Subcutaneous abdominal adipose tissue (tissue), 5 donors: Measurements from ENCODE around the gene MTUS2.

Experiments
- H3K27ac ChIP-seq: one replicate; pipeline ENCODE4 v1.7.0; 2013; ENCODE audit warnings: low read depth, mild to moderate bottlenecking, inconsistent platforms, low read length, moderate library complexity
- H3K27me3 ChIP-seq, 5 donors: one replicate each; pipeline ENCODE4 v1.7.0; 2013; ENCODE audit warnings: low read length in 5 of 5, inconsistent platforms in 1 of 5; ENCODE audit not compliant: control insufficient read depth in 5 of 5, insufficient read depth in 4 of 5
- H3K36me3 ChIP-seq, 5 donors: one replicate each; pipeline ENCODE4 v1.7.0; 2013; ENCODE audit warnings: low read length in 5 of 5; ENCODE audit not compliant: control insufficient read depth in 5 of 5, insufficient read depth in 5 of 5
- H3K4me1 ChIP-seq, 5 donors: one replicate each; pipeline ENCODE4 v1.7.0; 2013; ENCODE audit warnings: low read length in 5 of 5, mild to moderate bottlenecking in 3 of 5, moderate library complexity in 1 of 5; ENCODE audit not compliant: control insufficient read depth in 5 of 5, insufficient read depth in 5 of 5
- H3K4me3 ChIP-seq, 5 donors: one replicate each; pipeline ENCODE4 v1.7.0; 2013; ENCODE audit warnings: low read length in 5 of 5, low read depth in 1 of 5
- H3K9ac ChIP-seq, 5 donors: one replicate each; pipeline ENCODE4 v1.7.0; 2013; ENCODE audit warnings: low read length in 5 of 5, mild to moderate bottlenecking in 4 of 5, moderate library complexity in 3 of 5
- H3K9me3 ChIP-seq, 5 donors: one replicate each; pipeline ENCODE4 v1.7.0; 2013; ENCODE audit warnings: low read length in 5 of 5; ENCODE audit not compliant: control insufficient read depth in 5 of 5
- donor health status: healthy.
- donor health status: healthy.
- donor health status: healthy.
- donor health status: healthy.
- donor health status: healthy.

The MTUS2 gene

DNA sequence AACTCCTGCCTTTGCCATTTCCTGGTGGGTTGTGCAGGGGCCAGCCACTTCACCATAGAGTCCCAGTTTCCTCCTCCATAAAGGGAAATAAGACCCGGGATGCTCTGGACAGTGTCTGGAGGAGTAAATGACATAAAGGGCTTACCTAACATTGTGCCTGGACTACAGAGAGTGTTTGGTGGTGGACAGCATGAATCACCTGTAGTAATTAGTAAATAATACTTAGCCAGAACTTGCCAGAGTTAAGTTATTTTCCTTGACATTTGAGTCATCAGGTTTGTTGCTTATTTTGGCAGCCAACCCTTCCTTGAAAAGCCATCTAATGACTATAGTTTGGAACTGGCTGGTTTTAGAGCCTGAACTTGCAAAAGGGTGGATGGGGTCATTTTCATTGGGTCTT lies 616.2 kb downstream of the MTUS2 start:
- Histone ChIP-seq H3K27ac (no peak overlapping the region), H3K4me1 (peaks cover 0 to 11% (median 3%) of the 10 kb centered on the region in 5 donors)

GRCh38 chr13:29436721-29437280 lies 616.7 kb downstream of the MTUS2 start:
- peaks cover 0 to 11% (median 3%) of the 10 kb centered on the region in 5 donors for H3K4me1 ChIP-seq
- no peaks in the 10 kb centered on the region for H3K36me3 ChIP-seq
- H3K9ac ChIP-seq: no peak overlapping the region
- H3K27me3 ChIP-seq: peaks cover 0 to 2% (median 0%) of the 10 kb centered on the region in 5 donors
- H3K27ac ChIP-seq: no peak overlapping the region
- H3K9me3 ChIP-seq: no peaks in the 10 kb centered on the region
- no peak overlapping the region for H3K4me3 ChIP-seq

More for the DNA sequence above, 616.2 kb downstream of the MTUS2 start:
- Histone ChIP-seq H3K4me3 (no peak overlapping the region), H3K9me3 (no peaks in the 10 kb centered on the region), H3K27me3 (peaks cover 0 to 2% (median 0%) of the 10 kb centered on the region in 5 donors), H3K9ac (no peak overlapping the region), H3K36me3 (no peaks in the 10 kb centered on the region)

- Histone ChIP-seq H3K4me3 (no peak overlapping the region), H3K27ac (no peak overlapping the region)
Observed at GRCh38 chr13:29438769-29439168, 618.6 kb downstream of the MTUS2 start.

GRCh38 chr13:29439601-29440388 lies 619.7 kb downstream of the MTUS2 start:
- Histone ChIP-seq H3K9ac (no peak overlapping the region), H3K4me3 (no peak overlapping the region), H3K4me1 (peaks cover 0 to 11% (median 3%) of the 10 kb centered on the region in 5 donors), H3K9me3 (no peaks in the 10 kb centered on the region), H3K36me3 (no peaks in the 10 kb centered on the region), H3K27ac (no peak overlapping the region), H3K27me3 (peaks cover 0 to 2% (median 0%) of the 10 kb centered on the region in 5 donors)

More at GRCh38 chr13:29438769-29439168, 618.6 kb downstream of the MTUS2 start:
- no peaks in the 10 kb centered on the region for H3K36me3 ChIP-seq
- no peak overlapping the region for H3K9ac ChIP-seq
- peaks cover 0 to 2% (median 0%) of the 10 kb centered on the region in 5 donors for H3K27me3 ChIP-seq
- H3K4me1 ChIP-seq: peaks cover 0 to 11% (median 3%) of the 10 kb centered on the region in 5 donors
- H3K9me3 ChIP-seq: no peaks in the 10 kb centered on the region

DNA sequence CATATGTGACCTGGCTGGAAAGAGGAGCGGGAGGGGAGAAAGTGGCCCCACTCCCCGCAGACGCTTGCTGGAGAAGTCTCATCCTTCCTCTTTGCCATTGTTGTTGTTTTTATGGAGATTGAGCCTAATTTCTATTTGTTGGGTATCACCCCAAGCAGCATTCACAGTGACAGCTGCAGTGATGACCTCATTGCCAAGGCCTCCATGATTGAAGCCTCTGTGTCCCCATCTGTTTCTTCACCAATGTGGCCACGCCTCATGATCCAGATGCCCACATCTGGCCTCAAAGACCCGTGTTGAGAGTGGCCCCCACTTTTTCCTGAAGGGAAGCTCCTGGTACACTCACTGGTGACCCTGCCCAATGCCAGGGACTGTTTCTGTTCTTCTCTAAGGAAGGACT lies 621.2 kb downstream of the MTUS2 start:
- no peaks in the 10 kb centered on the region for H3K9me3 ChIP-seq
- H3K9ac ChIP-seq: no peak overlapping the region
- no peak overlapping the region for H3K4me3 ChIP-seq
- H3K27ac ChIP-seq: no peak overlapping the region
- peaks cover 0 to 2% (median 0%) of the 10 kb centered on the region in 5 donors for H3K27me3 ChIP-seq
- H3K4me1 ChIP-seq: no peaks in the 10 kb centered on the region
- H3K36me3 ChIP-seq: no peaks in the 10 kb centered on the region

- peaks cover 0 to 2% (median 0%) of the 10 kb centered on the region in 5 donors for H3K27me3 ChIP-seq
- no peaks in the 10 kb centered on the region for H3K4me1 ChIP-seq
- no peaks in the 10 kb centered on the region for H3K36me3 ChIP-seq
- H3K27ac ChIP-seq: no peak overlapping the region
- no peak overlapping the region for H3K9ac ChIP-seq
- H3K4me3 ChIP-seq: no peak overlapping the region
- H3K9me3 ChIP-seq: no peaks in the 10 kb centered on the region
Observed at GRCh38 chr13:29446016-29446415, 625.9 kb downstream of the MTUS2 start.

DNA sequence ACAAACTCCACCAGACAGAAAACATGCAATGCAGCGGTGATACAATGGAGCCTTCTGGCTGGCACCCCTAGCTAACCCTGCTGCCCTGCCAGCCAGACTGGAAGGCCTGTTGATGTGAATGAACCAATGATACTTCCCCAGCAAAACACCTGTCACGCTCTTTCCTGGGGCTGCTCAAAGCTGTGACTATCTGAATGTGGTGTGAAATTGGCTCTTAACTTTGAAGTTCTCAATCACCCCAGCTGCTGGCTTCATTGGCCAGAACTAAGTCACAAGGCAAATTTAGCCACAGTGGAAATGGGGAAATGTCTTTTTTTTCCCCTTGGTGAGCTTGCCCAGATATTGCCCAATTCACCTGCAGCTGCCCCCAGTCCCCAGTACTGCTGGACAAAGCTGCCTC lies 628.0 kb downstream of the MTUS2 start:
- no peaks in the 10 kb centered on the region for H3K9me3 ChIP-seq
- H3K36me3 ChIP-seq: no peaks in the 10 kb centered on the region
- H3K4me3 ChIP-seq: no peak overlapping the region
- no peaks in the 10 kb centered on the region for H3K27me3 ChIP-seq
- H3K4me1 ChIP-seq: no peaks in the 10 kb centered on the region
- H3K9ac ChIP-seq: no peak overlapping the region
- no peak overlapping the region for H3K27ac ChIP-seq

- Histone ChIP-seq H3K27ac (no peak overlapping the region), H3K4me1 (peaks cover 0 to 3% (median 0%) of the 10 kb centered on the region in 5 donors), H3K27me3 (peaks cover 0 to 2% (median 0%) of the 10 kb centered on the region in 5 donors), H3K9ac (no peak overlapping the region), H3K4me3 (no peak overlapping the region), H3K36me3 (no peaks in the 10 kb centered on the region), H3K9me3 (no peaks in the 10 kb centered on the region)
Observed at GRCh38 chr13:29449726-29450125, 629.6 kb downstream of the MTUS2 start.

DNA sequence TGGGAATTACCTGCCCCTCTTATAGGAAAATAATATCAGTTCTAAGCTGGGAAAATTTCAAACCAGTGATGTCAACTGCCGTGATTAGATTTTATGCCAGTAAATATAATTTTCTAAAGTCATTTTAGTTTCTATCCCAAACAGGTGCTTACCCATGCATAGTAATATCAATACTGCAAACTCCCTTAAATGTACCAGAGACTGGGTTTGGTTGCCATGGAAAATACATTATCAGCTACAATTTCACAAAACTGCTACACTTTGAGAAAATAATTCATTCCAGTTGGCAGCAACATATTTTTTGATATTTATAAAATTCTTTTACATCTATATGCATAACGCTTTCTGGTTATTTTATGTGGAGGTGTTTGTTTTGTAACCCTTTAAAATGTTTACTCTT lies 631.8 kb downstream of the MTUS2 start:
- H3K9ac ChIP-seq: no peak overlapping the region
- H3K9me3 ChIP-seq: no peaks in the 10 kb centered on the region
- peaks cover 0 to 3% (median 0%) of the 10 kb centered on the region in 5 donors for H3K27me3 ChIP-seq
- H3K4me1 ChIP-seq: peaks cover 0 to 3% (median 0%) of the 10 kb centered on the region in 5 donors
- H3K27ac ChIP-seq: no peak overlapping the region
- H3K4me3 ChIP-seq: no peak overlapping the region
- no peaks in the 10 kb centered on the region for H3K36me3 ChIP-seq
